Measurements from ENCODE around the gene CEBPA.

CEBPA gene

GRCh38 chr19:33286899-33287298 is 15.4 kb downstream of the CEBPA start:
- peak; percentile 56 for DNase-seq

DNA sequence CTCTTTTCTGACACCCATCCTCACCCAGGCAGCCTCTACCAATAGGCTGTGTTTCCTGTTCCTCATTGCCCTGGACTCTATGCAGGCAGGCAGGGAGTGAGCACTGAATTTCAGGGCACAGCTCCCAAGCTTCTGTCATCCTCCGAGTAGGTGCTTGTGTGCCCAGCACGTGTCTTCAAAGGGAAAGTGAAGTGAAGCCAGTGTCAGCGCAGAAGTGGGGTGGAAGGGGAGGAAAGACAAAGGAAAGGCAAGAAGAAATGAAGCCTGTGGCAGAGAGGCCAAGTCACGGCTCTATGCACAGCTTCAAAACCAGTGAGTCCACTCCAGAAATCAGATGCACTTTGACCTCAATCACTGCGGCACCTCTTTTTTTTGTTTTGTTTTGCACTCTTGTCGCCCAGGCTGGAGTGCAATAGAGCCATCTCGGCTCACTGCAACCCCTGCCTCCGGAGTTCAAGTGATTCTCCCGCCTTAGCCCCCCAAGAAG is 16.9 kb downstream of the CEBPA start:
- DNase-seq: peak; percentile 35

DNA sequence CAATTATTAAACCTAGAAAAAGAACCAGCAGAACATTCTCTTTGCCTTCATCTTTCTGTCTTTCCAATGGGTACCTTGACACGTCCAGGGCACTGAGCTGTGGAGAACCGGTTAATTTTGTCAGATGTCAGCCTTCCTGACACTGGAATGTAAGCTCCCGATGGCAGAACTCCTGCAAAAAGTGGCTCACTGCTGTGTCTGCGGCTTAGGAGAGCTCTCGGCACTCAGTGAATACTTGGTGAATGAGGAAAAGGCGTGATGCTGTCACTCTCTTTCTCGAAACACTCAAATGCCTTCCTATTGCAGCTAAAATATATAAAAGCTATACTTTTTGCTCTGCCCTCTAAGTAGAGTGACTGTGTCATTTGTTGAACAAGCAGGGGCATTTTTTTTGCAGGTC is 17.6 kb downstream of the CEBPA start:
- DNase-seq: no peak

DNA sequence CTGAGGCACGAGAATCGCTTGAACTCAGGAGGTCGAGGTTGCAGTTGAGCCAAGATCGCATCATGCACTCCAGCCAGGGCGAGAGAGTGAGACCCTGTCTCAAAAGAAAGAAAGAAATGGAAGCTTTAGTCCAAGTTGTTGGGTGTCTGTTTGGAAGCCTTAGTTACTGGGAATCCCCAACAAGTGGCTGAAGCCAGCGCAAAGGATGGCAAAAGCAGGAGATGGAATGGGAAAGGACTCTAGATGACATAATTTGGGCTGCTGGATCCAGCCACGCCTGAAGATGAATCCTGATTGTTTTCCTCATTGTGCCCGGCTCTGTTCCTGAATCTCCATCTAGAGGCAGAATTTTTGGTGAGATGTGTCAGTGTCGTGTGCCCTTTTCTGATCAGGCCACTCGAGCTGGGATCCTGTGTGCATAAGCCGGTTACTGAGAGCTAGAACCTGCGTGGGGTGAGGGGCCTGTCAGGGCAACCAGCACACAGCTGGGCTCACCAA is 18.1 kb downstream of the CEBPA start:
- no peak for DNase-seq

DNA sequence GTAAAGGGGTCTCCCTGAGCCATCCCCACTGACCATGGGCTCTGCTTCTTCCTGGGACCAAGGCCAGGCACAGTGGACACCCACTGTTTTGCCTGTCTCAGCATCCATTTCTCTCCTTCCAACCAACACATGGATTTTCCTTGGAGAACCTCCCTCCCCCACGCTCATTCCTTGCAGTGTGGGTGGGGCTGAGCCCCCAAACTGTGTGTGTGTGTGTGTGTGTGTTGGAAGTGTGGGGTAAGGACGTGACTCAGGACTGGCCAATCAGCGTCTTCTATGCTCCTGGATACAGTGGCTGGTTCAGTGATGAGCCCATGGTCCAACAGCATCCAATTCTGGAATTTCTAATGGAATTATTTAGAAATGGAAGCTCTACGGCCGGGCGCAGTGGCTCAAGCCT is 18.7 kb downstream of the CEBPA start:
- DNase-seq: no peak

- DNase-seq: no peak
Measured at GRCh38 chr19:33282036-33282671, 20.2 kb downstream of the CEBPA start.

DNA sequence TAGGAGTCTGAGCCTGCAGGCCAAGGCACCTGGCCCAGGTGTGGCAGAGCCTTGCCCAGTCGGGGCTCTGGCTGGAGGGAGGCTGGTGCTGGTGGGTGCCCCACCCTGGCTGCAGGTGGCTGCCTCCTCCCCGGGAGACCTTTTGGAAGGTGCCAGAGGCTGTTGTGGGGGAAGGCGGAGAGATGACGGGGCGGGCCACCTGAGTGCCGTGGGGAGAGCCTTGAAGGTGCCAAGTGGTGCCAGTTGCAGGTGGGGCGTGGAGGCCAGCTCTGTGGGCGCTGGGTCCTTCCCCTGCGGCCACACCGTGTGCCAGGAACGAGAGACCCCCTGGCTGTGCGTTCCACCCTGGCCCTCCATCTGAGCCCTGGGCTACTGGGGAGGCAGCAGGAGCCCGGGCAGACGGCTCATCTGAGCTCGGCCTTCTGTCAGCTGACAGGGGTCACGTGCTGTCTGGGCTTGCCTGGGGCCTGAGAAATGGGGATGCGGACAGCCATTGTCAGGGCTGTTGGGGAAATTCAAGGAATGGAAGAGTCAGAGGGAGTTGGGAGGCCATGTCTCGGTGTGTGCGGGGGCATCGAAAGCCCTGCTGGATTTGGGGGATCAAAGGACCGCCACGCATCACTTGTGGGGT is 20.9 kb downstream of the CEBPA start:
- DNase-seq: no peak

- DNase-seq: peak; percentile 87
Measured at GRCh38 chr19:33280351-33280921, 21.9 kb downstream of the CEBPA start.

GRCh38 chr19:33279430-33280350 is 22.6 kb downstream of the CEBPA start:
- DNase-seq: no peak

DNA sequence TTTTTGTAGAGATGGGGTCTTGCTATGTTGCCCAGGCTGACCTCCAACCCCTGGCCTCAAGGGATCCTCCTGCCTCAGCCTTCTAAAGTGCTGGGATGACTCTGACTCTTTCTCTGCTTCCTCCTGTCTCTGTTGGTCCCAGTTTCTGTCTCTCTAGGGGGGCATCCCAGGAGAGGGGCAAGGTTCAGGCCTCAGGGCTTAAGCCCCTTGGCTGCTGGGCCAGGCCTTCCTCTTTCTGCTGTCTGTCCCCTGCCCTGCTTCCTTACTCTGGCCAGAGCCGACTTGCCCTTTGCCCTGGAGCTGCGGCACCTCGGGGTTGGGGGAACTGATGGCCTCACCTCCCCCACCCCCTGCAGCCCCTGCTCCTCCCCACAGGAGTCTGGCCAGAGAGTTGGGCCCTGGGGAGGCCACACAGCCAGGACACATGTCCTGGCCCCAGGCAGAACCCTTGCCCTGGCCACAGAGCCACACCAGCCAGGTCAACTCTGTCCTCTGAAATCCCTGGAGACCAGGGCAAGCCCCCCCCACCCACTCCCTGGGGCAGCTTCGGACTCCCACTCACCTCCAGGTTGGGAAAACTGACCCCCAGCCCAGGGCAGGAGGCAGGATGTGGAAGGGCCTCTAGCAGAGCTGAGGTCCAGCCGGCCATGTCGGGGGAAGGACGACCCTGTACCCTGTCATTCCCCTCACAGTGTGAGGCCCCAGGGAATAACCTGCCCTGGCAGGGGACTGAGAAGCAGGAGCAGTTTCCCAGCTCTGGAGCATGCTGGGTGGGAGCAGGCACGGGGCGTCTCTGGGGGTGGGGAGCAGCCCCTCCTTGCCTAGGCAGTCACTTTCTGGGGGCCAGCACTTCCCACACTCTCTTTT is 23.7 kb downstream of the CEBPA start:
- peak; percentile 31 for DNase-seq

DNA sequence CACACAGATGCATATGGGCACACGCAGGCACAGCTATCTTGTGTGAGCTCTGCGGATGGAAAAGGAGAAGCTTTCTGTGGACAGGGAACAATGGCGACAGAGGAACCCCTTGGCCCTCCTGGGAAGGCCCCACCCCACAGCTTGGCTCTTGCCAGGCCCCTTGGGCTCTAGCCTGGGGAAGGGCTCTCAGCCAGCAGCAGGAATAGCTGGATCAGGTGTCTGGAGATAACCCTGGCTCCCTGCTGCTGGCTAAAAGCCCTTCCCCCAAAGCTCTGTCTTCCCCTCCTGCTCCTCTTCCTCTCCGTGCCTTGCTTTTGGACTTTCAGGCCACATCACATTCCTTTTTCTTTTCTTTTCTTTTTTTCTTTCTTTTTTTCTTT is 24.3 kb downstream of the CEBPA start:
- DNase-seq: no peak

GRCh38 chr19:33277434-33277833 is 24.9 kb downstream of the CEBPA start:
- DNase-seq: no peak

DNA sequence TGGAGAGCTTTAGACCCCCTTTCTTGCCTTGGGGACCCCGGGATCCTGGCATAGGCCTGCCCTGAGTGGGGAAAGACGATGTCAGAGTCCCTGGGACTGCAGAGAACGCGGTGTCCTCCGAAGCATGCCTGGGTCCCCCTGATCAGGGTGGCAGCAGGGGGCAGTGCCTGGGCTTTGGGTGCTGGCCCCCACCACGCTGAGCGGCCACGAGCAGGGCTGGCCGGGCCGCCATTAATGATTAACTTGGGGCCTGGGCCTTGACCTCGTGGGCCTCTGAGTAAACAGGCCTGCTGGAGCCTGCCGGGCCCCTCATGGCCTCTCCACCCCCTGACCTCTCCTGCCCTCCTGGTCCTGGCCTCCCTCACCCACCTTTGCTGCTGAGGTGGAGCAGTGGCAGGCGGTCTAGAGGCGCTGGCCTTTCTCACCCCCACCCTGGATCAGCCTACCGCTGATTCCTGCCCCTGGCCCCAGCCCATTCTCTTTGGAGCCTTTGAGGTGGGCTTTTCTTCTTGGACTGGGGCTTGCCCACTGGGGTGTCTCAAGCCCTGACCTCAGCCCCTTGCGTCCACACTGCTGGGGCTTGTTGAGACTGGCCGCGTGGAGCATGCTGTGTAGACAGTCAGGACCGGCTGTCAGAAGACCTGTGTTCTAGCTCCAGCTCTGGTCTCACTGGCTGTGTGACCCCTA is 26.3 kb downstream of the CEBPA start:
- no peak for DNase-seq

GRCh38 chr19:33275559-33275932 is 26.8 kb downstream of the CEBPA start:
- no peak for DNase-seq

- DNase-seq: no peak
Measured at GRCh38 chr19:33274663-33275558, 27.4 kb downstream of the CEBPA start.

DNA sequence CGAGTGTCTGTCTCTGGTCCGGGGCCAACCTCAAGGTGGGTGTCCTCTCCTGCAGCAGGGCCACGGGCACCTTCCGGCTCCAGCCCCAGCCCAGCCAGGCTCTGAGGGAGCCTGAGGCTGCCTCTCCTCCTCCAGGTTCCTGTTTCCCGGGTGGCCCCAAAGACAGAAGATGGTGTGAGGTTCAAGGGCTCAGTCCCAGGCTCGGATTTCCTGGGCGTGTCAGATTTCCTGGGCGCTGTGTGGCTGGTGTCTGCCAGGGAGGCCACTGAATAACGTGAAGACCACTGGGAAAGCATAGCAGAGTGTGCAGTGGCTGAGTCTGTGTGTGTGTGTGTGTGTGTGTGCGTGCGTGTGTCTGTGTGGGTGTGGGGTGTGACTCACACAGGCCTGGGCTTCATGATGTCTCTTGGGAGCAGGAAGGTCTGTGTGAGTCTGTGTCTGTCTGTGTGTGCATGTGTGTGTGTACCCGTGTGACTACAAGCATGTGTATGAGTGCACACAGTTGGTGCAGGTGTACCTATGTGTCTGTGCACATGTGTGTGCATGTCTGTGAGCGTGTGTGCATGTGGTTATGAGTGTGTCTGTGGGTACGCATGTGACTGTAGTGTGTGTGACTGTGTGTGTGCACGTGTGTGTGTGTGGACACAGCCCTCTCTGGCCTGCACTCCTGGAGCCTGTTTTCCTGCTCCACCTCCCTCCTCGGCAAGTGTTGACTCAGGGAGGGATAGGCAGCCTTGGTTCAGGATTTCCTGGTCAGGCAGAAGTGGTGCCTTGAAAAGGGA is 28.3 kb downstream of the CEBPA start:
- peak; percentile 77 for DNase-seq

- DNase-seq: no peak
Measured at GRCh38 chr19:33273065-33273736, 29.1 kb downstream of the CEBPA start.

DNA sequence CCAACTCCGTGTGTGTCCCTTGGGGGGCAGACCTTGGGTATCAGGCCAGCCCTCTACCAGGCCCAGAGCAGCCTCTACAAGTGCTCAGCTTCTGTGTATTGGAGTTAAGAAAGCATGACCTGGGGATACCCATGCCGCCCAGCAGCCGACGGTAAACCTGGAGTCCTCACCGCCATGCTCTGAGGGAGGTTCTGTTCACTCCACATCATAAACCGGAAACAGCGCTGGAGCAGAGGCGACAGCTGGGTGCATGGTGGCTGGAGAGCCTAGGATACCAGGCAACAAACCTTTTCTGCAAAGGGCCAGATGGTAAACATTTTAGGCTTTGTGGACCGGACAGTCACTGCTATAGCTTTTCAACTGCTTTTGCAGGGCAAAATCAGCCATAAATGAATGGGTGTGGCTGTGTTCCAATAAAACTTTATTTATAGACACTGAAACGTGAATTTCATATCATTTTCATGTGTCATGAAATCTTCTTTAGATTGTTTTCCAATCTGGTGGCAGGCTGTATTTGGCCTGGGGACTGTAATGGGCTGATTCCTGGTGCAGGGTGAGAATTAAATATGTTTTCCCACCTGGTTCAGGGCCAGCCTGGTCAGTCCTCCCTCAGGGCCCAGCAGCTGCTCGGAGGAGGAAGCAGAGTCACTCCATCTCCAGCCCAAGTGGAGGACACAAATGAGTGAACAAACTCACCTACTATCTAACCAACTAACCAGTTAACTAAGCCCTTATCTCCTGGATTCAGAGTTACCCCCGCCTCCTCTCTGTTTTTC is 30.9 kb downstream of the CEBPA start:
- no peak for DNase-seq
